D721Med (cell line): Measurements from ENCODE around the gene IGF2.

Experiments used
- DNase-seq: peaks from one replicate; pipeline ENCODE4 v3.0.0; 2011; ENCODE audit warnings: low spot score; ENCODE audit not compliant: insufficient read length
- FAIRE-seq: peaks from 2 replicates; lab custom pipeline; 2011; peaks lifted over from hg19 to GRCh38; lab: Jason Lieb, UNC
- TF ChIP-seq, protein P1 (sequence below): IDR thresholded peaks from 2 replicates; pipeline ENCODE4 v1.5.1; 2012; ENCODE audit warnings: mild to moderate bottlenecking, control low read depth; ENCODE audit not compliant: insufficient read depth; ENCODE audit errors: missing control alignments

Gene IGF2

DNA sequence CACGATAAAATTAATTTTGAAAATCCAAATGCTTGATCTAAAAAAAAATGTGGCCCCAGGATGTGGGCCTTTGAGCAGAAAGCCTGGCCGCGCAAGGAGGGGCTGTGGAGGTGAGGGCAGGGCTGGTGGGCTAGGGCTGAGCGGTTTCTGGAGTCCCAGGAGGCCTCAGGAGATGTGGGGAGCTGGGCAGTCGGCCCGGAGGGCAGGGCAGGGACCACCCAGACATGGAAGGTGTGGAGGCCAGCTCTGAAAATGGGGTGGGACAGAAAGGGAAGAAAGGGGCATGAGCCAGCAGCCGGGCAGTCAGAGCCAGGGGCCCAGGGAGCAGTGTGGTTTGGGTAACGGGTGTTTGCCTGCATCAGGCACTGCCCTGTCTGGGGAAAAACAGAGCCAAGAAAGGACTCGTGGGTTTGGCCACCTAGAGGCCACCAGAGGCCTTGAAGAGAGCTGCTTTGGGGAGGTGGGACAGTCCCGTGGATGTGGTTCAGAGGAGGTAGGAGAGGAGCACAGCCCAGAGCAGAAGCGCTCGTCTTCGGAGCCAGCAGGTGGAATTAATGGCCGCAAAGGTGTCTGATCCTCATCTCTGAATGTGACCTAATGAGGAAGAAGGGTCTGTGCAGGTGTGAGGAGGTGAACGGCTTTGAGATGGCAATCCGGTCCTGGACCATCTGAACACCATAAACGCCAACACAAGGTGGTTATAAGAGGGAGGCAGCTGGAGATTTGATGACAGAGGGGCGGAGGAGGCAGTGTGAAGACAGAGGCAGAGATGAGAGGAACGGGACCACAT lies 50.2 kb downstream of the IGF2 start:
- TF ChIP-seq, protein P1, sequence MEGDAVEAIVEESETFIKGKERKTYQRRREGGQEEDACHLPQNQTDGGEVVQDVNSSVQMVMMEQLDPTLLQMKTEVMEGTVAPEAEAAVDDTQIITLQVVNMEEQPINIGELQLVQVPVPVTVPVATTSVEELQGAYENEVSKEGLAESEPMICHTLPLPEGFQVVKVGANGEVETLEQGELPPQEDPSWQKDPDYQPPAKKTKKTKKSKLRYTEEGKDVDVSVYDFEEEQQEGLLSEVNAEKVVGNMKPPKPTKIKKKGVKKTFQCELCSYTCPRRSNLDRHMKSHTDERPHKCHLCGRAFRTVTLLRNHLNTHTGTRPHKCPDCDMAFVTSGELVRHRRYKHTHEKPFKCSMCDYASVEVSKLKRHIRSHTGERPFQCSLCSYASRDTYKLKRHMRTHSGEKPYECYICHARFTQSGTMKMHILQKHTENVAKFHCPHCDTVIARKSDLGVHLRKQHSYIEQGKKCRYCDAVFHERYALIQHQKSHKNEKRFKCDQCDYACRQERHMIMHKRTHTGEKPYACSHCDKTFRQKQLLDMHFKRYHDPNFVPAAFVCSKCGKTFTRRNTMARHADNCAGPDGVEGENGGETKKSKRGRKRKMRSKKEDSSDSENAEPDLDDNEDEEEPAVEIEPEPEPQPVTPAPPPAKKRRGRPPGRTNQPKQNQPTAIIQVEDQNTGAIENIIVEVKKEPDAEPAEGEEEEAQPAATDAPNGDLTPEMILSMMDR: no peak
- DNase-seq: no peak
- no peak for FAIRE-seq

DNA sequence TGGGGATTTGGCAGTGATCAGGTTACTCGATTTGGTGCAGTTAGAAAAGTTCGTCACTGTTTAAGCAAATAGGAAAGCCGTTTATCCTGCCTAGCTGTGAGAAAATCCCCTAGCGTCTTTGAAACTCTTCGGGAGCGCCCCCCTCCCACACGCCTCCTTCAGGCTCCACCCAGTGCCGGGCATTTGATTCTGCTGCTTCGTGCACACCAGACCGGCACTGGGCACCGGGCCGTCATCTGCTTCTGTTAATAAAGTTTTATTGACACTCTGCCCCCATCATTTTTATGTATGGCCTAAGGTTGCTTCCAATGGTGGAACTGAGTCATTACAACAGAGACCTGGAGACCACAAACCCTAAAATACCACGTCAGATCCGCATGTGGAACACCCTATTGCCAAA lies 50.9 kb downstream of the IGF2 start:
- FAIRE-seq (no peak), DNase-seq (no peak)
- TF ChIP-seq, protein P1: no peak

DNA sequence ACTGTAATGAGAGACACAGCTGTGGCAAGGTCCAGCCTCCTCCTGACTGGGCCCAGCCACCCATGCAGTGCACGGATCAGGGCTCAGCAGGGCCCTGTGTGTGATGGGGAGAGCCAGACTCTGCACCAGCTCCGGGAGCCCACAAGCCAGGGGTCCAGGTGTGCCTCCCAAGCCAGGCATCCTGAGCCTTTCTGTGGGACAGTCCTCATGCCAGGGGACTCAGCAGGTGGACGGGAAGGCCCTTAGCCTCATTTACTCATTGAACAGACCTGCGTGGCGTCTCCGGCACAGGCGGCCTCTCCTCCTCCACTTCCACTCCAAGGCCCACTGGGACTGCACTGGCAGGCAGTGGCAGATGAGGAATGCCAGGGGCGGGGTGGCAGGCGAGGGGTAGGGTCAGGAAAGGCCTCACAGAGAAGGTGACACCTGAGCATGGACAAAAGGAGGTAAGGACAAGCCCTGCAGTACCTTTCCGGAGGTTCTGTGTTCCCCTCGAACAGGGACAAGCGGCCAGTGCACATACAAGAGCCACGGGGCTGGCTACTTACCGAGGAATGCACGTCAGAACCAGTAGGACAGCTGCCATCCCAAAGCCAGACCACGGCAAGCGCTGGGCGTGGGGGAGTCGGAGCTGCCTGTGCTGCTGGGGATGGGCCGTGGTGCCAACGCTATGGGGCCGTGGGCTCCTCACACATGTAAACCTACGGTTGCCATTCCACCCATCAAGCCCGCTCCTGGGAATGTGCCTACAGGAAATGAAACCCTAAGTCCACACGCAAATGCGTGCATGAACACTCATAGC lies 52.7 kb downstream of the IGF2 start:
- no peak for FAIRE-seq
- DNase-seq: no peak
- TF ChIP-seq, protein P1: no peak

DNA sequence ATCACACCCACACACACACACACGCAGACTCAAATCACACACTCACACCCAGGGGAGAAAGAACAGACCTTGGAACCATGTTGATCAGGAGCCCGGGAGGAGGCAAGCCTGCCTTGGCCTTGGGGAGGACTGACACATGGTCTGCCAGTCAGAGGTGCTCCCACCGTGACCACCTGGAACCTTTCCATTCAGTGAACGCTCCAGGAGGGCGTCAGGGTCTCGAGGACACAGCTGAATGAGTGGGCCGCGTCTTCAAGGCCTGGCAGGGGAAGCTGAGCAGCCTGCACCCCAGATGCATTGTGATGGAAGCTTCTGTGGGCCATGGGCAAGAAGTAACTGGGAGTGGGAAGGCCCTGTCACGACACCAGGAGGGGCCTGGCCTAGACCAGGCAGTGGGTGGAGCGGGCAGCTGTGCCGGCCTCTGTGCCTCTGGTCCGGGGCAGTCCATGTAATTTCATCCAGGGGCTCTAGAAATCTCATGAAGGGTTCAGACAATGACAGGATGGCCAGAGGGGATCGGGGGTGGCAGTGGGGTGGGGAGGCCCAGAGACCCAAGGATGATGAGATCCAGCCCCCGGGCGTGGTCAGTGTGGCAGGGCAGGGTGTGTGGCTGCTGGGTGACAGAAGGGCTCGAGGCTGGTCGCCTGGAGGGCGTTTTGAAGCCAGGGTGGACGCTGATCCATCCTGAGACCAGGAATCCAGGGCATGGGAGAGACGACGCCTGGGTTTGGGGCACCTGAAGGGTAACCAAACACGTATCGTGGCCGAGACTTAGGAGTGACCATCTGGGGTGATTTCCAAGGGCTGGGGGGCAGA lies 53.7 kb downstream of the IGF2 start:
- TF ChIP-seq, protein P1: no peak
- no peak for DNase-seq
- no peak for FAIRE-seq

DNA sequence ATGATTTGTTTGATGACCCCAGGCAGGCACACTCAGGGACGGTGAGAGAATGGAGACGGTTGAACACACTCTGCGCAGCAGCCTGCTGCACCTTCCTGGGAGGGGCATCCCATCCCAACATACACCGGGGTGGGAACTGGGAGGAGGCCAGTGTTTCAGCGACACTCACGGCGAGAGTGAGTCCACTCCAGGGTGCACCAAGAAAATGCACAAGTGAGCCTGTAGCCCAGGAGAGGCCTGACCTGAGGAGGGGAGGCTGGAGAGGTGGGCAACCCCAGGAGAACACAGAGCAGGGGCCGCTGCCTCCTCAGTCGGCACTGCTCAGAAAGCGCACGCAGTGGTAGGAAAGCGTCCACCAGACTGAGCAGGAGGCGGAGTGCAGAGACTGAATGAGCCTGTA lies 54.5 kb downstream of the IGF2 start:
- TF ChIP-seq, protein P1: no peak
- no peak for DNase-seq
- FAIRE-seq: no peak
